SK-N-SH (cell line): ENCODE results near the gene GP1BA. TPM values are rescaled to one million over a fixed set of nuclear protein-coding genes. Genes with fewer than 3 reads are reported as not detected.

Experiments used
- EP300 ChIP-seq, 2 experiments: IDR thresholded peaks; 2 replicates each; pipeline versions ENCODE4 v1.4.0 to v1.6.1; 2012; ENCODE audit warnings: borderline replicate concordance in 1 of 2, low read depth in 1 of 2, low read length in 1 of 2
- GABPA ChIP-seq: IDR thresholded peaks from 2 replicates; pipeline ENCODE4 v1.4.0; 2012; ENCODE audit warnings: low read depth, mild to moderate bottlenecking
- GATA2 ChIP-seq: sonication (generic); formaldehyde crosslinking; IDR thresholded peaks from 2 replicates; pipeline ENCODE4 v1.5.0; 2020; ENCODE audit warnings: mild to moderate bottlenecking, missing genetic modification reagents
- MXI1 ChIP-seq: IDR thresholded peaks from 2 replicates; pipeline ENCODE4 v1.6.1; 2012; ENCODE audit warnings: mild to moderate bottlenecking, low read depth, low read length, improper control_type of control experiment
- POLR2AphosphoS5 ChIP-seq: IDR thresholded peaks from 2 replicates; pipeline ENCODE4 v1.6.1; 2012; ENCODE audit warnings: low read depth, low read length
- RAD21 ChIP-seq: IDR thresholded peaks from 2 replicates; pipeline ENCODE4 v1.6.1; 2012; ENCODE audit warnings: mild to moderate bottlenecking, low read length
- RCOR1 ChIP-seq: fragments of 150-350 bp; IDR thresholded peaks from 2 replicates; pipeline ENCODE4 v1.6.1; 2017; ENCODE audit warnings: antibody characterized with exemption, low read length
- RFX5 ChIP-seq: IDR thresholded peaks from 2 replicates; pipeline ENCODE4 v1.6.1; 2012; ENCODE audit warnings: mild to moderate bottlenecking, improper control_type of control experiment, low read length
- RXRA ChIP-seq: IDR thresholded peaks from 2 replicates; pipeline ENCODE4 v1.4.0; 2012; ENCODE audit warnings: low read depth, mild to moderate bottlenecking, borderline replicate concordance
- SIN3A ChIP-seq: IDR thresholded peaks from 2 replicates; pipeline ENCODE4 v1.6.1; 2012; ENCODE audit warnings: low read depth, mild to moderate bottlenecking, low read length, moderate library complexity, borderline replicate concordance
- SMC3 ChIP-seq: IDR thresholded peaks from 2 replicates; pipeline ENCODE4 v1.6.1; 2012; ENCODE audit warnings: low read depth, low read length, improper control_type of control experiment
- TEAD4 ChIP-seq: IDR thresholded peaks from 2 replicates; pipeline ENCODE4 v1.4.0; 2012; ENCODE audit warnings: mild to moderate bottlenecking, borderline replicate concordance; ENCODE audit not compliant: insufficient read depth
- polyA plus RNA-seq, 3 experiments: library from polyadenylated mRNA; depleted of rRNA; stranded (reverse); fragments of >200 nt; gene quantifications; 2 replicates each; pipeline ENCODE4 v1.2.3, GENCODE V29; 2012
- TF ChIP-seq, protein P1 (sequence below): IDR thresholded peaks from 2 replicates; pipeline ENCODE4 v1.4.0; 2012; ENCODE audit warnings: low read depth, borderline replicate concordance
- TF ChIP-seq, protein P2 (sequence below): fragments of 200-600 bp; sonication (generic); IDR thresholded peaks from 2 replicates; pipeline ENCODE4 v1.6.1; 2017; ENCODE audit warnings: antibody characterized with exemption, mild to moderate bottlenecking, moderate library complexity
- TF ChIP-seq, protein P3 (sequence below): fragments of 150-350 bp; IDR thresholded peaks from 2 replicates; pipeline ENCODE4 v1.6.1; 2016; ENCODE audit warnings: mild to moderate bottlenecking, low read depth, low read length
- TF ChIP-seq, protein P4 (sequence below): IDR thresholded peaks from 2 replicates; pipeline ENCODE4 v1.4.0; 2012; ENCODE audit warnings: low read depth
- TF ChIP-seq, protein P5 (sequence below): IDR thresholded peaks from 2 replicates; pipeline ENCODE4; 2012

The GP1BA gene
- polyA plus RNA-seq, 1 of the 3 experiments (the other 2 are of a cell fraction) = not detected

DNA sequence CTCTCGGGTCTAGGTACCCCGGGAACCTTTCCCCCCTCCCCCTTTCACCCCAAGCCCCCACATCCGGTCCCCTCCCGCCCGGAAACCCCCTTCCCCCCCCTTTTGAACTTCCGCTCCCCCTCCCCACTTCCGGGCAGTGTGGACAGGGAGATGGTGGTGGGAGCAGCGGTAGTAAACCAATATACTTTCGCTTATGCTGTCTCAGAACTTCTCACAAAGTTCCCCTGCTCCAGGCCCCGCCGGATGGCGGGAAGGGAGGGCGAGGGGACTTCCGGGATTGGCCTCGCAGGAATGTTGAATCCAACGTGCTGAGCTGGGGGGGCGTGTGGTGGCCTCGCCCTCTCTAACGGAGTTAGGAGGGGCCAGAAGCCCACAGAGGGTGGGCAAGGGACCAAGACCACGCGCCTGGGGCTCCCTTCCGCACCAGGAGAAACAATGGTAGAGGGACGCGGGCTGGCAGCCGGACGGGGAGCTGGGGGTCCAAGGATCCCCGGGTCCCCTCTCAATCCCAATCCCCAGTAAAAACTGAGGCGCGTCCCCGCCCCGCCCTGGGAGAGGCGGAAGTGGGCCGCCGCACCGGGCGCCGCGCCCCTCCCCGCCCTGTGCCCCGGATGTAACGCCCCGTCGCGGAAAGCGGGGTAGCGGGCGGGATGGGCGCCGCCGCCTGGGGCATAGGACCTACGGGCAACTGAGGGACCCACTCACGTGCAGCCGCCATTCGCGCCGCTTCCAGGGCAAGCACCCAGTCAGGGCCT is 15.5 kb downstream of the GP1BA start (continued):
- TF ChIP-seq, protein P1, sequence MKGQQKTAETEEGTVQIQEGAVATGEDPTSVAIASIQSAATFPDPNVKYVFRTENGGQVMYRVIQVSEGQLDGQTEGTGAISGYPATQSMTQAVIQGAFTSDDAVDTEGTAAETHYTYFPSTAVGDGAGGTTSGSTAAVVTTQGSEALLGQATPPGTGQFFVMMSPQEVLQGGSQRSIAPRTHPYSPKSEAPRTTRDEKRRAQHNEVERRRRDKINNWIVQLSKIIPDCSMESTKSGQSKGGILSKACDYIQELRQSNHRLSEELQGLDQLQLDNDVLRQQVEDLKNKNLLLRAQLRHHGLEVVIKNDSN = no peak
- TF ChIP-seq TEAD4 = no peak
- TF ChIP-seq EP300 (IDR thresholded peaks at IDR 0.05; ENCODE audit: borderline replicate concordance in 1 of 2, low read depth in 1 of 2, low read length in 1 of 2) = no peak
- TF ChIP-seq RCOR1 = no peak
- TF ChIP-seq RFX5 = no peak
- TF ChIP-seq POLR2AphosphoS5 = peak; percentile 65
- peak; percentile 75 for TF ChIP-seq GABPA
- TF ChIP-seq, protein P2, sequence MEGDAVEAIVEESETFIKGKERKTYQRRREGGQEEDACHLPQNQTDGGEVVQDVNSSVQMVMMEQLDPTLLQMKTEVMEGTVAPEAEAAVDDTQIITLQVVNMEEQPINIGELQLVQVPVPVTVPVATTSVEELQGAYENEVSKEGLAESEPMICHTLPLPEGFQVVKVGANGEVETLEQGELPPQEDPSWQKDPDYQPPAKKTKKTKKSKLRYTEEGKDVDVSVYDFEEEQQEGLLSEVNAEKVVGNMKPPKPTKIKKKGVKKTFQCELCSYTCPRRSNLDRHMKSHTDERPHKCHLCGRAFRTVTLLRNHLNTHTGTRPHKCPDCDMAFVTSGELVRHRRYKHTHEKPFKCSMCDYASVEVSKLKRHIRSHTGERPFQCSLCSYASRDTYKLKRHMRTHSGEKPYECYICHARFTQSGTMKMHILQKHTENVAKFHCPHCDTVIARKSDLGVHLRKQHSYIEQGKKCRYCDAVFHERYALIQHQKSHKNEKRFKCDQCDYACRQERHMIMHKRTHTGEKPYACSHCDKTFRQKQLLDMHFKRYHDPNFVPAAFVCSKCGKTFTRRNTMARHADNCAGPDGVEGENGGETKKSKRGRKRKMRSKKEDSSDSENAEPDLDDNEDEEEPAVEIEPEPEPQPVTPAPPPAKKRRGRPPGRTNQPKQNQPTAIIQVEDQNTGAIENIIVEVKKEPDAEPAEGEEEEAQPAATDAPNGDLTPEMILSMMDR = no peak
- TF ChIP-seq, protein P3, sequence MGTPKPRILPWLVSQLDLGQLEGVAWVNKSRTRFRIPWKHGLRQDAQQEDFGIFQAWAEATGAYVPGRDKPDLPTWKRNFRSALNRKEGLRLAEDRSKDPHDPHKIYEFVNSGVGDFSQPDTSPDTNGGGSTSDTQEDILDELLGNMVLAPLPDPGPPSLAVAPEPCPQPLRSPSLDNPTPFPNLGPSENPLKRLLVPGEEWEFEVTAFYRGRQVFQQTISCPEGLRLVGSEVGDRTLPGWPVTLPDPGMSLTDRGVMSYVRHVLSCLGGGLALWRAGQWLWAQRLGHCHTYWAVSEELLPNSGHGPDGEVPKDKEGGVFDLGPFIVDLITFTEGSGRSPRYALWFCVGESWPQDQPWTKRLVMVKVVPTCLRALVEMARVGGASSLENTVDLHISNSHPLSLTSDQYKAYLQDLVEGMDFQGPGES = no peak
- no peak for TF ChIP-seq RXRA
- TF ChIP-seq, protein P4, sequence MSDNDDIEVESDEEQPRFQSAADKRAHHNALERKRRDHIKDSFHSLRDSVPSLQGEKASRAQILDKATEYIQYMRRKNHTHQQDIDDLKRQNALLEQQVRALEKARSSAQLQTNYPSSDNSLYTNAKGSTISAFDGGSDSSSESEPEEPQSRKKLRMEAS = peak; percentile 64
- TF ChIP-seq MXI1 = peak; percentile 67; the same call in 1 of the 2 replicates
- TF ChIP-seq RAD21 = no peak
- TF ChIP-seq SMC3 = no peak
- no peak for TF ChIP-seq GATA2
- peak; percentile 71; the same call in 1 of the 2 replicates for TF ChIP-seq SIN3A
- TF ChIP-seq, protein P5, sequence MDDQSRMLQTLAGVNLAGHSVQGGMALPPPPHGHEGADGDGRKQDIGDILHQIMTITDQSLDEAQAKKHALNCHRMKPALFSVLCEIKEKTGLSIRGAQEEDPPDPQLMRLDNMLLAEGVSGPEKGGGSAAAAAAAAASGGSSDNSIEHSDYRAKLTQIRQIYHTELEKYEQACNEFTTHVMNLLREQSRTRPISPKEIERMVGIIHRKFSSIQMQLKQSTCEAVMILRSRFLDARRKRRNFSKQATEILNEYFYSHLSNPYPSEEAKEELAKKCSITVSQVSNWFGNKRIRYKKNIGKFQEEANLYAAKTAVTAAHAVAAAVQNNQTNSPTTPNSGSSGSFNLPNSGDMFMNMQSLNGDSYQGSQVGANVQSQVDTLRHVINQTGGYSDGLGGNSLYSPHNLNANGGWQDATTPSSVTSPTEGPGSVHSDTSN = no peak
